Measurements from ENCODE around the gene NEK5.
A peak's percentile ranks its signal among the peaks of the same experiment; 100 is the strongest.

DNA sequence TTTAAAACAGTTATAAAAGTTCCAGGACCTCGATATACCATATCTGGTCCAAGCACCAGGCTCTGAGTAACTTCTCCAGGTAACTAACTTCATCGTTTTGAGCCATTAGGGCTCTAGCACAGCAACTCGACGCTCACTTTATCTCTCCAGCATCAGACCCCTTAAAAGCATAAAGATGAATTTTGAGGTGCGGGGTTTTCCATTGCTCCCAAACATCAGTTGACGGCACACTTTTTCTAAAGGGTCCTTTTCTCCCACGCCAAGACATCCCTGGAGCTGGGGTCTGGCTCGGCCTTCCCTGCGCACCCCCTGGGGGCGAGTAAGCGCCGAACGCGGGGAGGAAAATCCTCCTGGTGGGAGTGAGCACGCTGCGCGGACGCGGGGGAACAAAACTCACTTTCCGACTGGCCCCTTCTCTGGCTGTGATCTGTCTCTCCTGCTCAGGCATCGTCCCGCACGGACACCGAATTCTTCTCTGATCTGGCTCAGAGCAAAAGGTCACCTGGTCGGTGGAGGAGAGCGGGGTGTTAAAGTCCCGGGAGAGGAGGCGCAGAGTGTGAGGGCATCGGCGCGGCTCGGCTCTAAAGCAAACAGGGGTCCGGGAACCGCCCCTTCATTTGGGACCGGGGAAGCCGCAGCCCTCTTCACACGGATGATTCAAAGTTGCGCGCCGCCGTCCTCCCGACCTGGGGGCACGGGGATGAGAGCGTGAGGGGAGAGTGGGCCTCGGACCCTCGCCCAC lies 117.8 kb downstream of the NEK5 start, which contains the start of gene ATP7B:
- TF ChIP-seq EZH2 (IDR thresholded peaks at IDR 0.05; ENCODE audit: insufficient read depth, poor library complexity, severe bottlenecking) (peak; percentile 70), EZH2phosphoT487 (IDR thresholded peaks at IDR 0.05; ENCODE audit: insufficient read depth, low read depth) (no peak)

Data from GM23248 (cell line).